ENCODE data around the gene BCL7B.
"Not testable (repeated sequence)": the region's sequence is repeated elsewhere in the genome, so short reads cannot be mapped to it uniquely, and the experiment has no call there.

BCL7B gene

DNA sequence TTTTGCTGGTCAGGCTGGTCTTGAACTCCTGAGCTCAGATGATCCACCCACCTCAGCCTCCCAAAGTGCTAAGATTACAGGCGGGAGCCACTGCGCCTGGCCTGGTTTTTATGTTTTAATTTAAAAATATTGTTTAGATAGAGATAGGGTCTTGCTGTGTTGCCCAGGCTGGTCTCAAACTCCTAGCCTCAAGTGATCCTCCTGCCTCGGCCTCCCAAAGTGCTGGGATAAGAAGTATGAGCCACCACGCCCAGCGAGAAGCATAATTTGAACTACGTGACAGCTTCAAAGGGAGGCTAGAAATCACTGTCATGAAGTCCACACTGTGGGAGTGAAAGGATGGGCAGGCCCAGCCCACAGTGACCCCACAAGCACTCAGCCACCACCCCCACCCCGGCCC lies 21.6 kb downstream of the BCL7B start:
- DNase-seq (ENCODE audit: low read depth) = not testable (repeated sequence)

GRCh38 chr7:73533742-73534141 lies 23.7 kb downstream of the BCL7B start:
- no peak for DNase-seq (ENCODE audit: low read depth)

DNA sequence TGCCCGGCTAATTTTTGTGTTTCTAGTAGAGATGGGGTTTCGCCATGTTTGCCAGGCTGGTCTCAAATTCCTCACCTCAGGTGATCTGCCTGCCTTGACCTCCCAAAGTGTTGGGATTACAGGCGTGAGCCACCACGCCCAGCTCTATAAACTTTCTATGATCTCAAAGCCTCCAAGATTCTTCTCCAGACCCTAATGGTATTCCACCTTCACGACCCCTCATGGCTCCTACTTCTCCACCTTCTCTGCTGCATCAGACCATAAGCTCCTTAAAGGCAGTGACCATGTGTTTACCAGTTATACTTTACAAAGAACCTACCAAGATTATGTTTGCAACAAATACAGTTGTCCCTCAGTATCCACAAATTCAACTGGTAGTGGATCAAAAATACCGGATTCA lies 25.3 kb downstream of the BCL7B start:
- no peak for DNase-seq (ENCODE audit: low read depth)

- no peak for DNase-seq (ENCODE audit: low read depth)
These were observed 26.7 kb downstream of the BCL7B start for GRCh38 chr7:73530800-73531199.

DNA sequence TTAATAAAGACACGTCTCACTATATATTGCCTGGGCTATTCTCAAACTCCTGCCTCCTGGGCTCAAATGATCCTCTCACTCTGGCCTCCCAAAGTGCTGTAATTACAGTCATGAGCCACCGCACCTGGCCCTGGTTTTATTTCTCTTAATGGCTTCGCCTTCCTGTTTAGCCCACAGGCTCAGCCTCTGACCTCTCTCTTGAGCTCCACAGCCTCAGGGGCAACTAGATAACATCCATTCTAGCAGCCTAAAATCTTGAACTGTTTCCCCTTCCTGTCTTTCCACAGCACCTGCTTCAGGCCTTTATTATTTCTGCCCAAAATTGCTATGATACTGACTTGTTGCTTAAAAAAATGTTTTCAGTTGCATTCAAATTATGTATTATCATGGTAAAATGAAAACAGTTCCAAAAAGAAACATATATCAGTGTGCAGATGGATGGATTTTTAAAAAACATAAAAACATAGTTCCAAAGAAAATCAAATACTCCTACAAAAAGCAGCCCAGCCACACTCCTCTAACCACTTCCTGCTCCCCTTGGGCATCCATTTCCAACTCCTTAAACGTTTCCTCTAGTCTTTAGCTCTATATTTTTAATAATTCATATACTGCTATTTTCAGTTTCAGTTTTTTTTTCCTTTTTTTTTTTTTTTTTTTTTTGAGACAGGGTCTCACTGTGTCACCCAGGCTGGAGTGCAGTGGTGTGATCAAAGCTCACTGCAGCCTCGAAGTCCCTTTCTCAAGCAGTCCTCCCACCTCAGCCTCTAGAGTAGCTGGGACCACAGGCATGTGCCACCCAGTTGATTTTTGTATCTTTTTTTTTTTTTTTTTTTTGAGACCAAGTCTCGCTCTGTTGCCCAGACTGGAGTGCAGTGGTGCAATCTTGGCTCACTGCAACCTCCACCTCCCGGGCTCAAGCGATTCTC lies 30.3 kb downstream of the BCL7B start:
- no peak for DNase-seq (ENCODE audit: low read depth)

- DNase-seq (ENCODE audit: low read depth) = not testable (repeated sequence)
These were observed 31.4 kb downstream of the BCL7B start for GRCh38 chr7:73526158-73526494.

DNA sequence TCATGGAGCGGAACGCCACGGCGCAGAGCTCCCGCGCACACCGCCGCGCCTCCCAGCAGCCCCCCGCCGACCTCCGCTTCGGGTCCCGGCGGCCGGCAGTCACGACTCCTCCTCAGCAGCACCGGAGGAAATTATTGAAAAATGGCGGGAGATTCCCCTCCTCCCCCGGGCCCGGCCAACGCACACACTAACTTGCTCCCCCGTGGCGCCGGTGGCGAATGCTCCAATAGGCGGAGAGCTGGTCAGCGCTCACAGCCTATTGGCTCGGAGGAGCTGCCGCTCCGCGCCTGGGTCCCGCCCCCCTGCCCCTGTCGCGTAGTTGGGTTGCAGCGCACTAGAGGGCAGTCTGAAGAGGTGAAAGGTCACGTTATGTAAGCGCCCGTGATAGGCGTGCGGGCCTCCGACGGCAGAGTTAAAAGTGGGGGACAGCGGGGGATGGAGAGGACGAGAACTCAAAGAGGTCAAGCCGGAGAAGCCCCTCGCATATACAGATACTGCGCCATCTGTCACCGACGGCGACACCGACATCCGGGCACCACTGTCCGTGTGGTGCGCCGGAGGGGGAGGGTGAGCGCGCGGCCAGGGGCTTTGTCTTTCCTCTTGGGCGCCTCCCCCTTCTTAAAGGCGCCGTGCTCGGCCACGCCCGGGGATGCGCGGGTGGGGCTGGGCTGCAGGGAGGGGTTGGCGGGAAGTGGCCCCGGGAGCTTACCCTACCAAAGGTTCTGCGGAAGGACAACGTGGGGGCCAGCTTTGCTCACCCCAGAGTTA lies 35.2 kb downstream of the BCL7B start, which contains the start of gene BAZ1B:
TSS of gene BAZ1B (minus strand) at position 189 of the 768 bp plus-strand sequence. CDS start 360 bp downstream, outside the sequence.
- peak; percentile 96 for DNase-seq (ENCODE audit: low read depth)

GRCh38 chr7:73521636-73522104 lies 35.8 kb downstream of the BCL7B start:
- DNase-seq (ENCODE audit: low read depth) = no peak

GRCh38 chr7:73520673-73521635 lies 36.5 kb downstream of the BCL7B start:
- DNase-seq (ENCODE audit: low read depth) = no peak

- no peak for DNase-seq (ENCODE audit: low read depth)
These were observed 37.4 kb downstream of the BCL7B start for GRCh38 chr7:73519867-73520672.

- DNase-seq (ENCODE audit: low read depth) = no peak
These were observed 39.0 kb downstream of the BCL7B start for GRCh38 chr7:73518470-73518869.

DNA sequence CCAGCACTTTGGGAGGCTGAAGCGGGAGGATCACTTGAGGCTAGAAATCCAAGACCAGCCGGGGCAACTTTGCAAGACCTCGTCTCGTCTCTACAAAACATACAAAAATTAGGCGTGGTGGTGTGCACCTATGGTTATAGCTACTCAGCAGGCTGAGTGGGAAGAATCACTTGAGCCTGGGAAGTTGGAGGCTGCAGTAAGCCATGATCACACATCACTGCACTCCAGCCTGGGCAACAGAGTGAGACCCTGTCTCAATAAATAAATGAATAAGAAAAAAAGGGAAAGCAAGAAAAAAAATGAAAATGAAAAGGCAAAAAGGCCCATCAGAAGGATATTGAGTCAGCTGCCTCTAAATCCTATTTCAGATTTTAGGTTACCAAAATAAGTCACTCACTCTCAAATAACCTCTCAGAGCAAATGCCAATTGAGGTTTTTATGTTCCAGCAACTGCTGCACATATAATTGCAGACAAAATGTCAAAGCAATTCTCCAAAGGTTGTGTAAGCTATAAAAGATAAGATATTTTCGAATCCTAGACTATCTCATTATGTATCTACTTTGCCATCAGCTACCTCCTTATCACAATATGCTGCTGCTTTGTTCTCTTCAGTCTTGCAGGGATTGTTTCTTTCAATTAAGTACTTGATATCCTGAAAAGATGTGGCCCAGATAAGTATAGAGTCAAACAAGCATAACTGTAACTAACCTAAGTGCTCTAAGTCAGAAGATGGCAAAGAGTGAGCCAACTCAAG lies 40.1 kb downstream of the BCL7B start:
- DNase-seq (ENCODE audit: low read depth) = no peak

DNA sequence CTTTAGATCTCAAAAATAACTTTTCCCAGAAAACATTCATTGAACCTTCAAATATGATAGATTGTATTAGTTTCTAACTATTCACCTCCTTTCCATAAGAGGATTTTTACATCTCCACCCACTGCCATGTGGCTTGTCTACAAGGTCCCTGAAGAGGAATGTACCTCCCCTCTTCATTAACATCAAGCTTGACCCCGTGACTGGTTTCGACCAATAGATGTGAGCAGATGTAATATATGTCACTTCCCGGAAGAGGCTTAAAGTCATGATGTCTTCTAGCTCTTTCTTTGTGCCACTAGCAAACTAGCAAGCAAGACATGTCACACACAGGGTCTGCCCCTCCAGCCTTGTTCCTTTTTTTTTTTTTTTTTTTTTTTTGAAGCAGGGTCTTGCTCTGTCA lies 42.3 kb downstream of the BCL7B start:
- no peak for DNase-seq (ENCODE audit: low read depth)

DNA sequence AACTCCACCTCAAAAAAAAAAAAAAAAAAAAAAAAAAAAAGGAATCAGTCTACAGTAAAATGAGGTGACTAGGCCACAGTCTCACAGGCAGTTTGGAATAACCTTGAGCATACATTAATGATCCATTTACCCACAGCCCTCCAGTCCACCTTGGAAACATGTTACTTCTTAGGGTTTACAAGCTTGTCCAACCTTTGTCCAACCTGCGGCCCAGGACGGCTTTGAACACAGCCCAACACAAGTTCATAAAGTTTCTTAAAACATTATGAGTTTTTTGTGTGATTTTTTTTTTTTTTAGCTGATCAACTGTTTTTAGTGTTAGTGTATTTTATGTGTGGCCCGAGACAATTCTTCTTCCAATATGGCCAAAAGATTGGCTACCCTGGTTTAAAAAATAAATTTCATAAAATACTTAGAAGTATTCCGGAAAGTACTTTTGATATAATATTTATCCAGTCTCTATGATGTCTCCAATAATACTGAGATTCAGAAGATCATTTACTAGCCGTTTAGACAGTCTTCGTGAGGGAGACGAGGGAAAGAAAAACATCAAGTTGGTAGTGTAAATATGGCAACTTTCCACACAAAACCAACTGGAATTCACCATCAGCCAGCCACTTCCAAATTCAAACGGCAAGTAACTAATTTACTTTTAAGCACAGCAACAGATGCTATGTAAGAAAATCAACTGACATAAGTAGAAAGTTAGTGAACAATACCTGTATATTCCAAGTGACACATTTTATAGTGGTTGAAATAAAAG lies 45.3 kb downstream of the BCL7B start:
- no peak for DNase-seq (ENCODE audit: low read depth)

GRCh38 chr7:73509463-73509862 lies 48.0 kb downstream of the BCL7B start:
- DNase-seq (ENCODE audit: low read depth) = no peak

- DNase-seq (ENCODE audit: low read depth) = no peak
These were observed 49.9 kb downstream of the BCL7B start for GRCh38 chr7:73507556-73507955.

DNA sequence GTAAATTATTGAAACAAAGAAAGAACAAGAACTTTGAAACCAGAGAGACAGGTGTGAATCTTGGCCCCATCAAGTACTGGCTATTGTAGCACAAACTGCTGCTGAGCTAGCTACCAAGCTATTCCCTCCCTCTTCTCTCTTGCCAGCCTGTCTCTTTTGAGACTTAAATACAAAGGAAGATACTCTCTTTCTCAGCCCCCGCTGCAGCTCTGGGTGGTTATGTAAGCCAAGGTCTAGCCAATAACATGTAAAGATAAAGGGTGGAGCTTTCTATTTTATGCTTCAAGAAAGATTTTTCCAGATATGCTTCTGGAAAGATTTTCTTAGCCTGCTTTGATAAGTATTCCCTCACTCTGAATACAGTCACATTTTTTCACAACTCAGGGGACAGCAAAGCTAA lies 52.6 kb downstream of the BCL7B start:
- DNase-seq (ENCODE audit: low read depth) = no peak

DNA sequence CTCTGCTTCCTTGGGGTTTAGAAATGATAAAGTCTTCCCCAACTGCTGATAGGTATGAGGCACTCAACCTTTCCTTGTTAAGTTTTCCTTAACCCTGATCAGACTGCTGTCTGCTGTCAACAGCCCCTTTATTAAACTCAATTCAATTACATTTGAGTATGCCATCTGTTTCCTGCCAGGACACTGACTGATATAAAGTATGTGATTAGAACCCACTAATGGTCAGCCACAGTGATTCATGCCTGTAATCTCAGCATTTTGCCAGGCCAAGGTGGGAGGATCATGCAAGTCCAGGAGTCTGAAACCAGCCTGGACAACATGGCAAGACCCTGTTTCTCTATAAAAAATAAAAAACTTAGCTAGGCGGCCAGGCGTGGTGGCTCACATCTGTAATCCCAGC lies 53.5 kb downstream of the BCL7B start:
- DNase-seq (ENCODE audit: low read depth) = no peak

DNA sequence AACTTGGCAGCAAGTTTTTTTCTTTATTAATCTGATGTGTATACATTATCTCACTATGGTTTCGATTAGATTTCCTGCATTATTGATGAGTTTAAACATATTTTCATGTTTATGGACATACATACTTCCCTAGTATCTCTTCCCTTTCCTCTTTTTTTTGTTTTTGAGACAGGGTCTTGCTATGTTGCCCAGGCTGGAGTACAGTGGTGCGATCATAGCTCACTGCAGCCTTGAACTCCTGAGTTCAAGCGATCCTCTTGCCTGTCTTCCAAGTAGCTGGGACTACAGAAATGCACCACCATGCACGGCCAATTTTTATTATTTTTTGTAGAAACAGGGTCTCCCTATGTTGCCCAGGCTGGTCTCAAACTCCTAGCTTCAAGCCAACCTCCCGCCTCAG lies 54.3 kb downstream of the BCL7B start:
- DNase-seq (ENCODE audit: low read depth) = no peak

GRCh38 chr7:73496626-73497025 lies 60.9 kb downstream of the BCL7B start:
- no peak for DNase-seq (ENCODE audit: low read depth)
